Adrenal gland (tissue), 12 donors: Measurements from ENCODE around the gene CDC42. TPM values are rescaled to one million over a fixed set of nuclear protein-coding genes. Genes with fewer than 3 reads are reported as not detected.

Source experiments
- DNase-seq, 7 donors: peaks; one replicate each; pipeline ENCODE4 v3.0.0-alpha.2; 2019 to 2020
- H3K27ac ChIP-seq, 5 donors: fragments of 200-600 bp; sonication (generic) in 4 of 5; 1 replicate in 3 of 5; 2 replicates in 2 of 5; pipeline versions ENCODE4 v1.5.1 to v1.8.0; 2016 to 2020; ENCODE audit warnings: mild to moderate bottlenecking in 1 of 5
- H3K27me3 ChIP-seq: fragments of 200-600 bp; 2 replicates; pipeline ENCODE4 v1.8.0; 2021
- H3K36me3 ChIP-seq, 2 donors: fragments of 200-600 bp; replicated peaks in 1 of 2; 1 replicate in 1 of 2; 2 replicates in 1 of 2; pipeline versions ENCODE4 v1.5.1 to v1.8.0; 2018 to 2022
- H3K4me1 ChIP-seq, 2 donors: fragments of 200-600 bp; replicated peaks in 1 of 2; 1 replicate in 1 of 2; 2 replicates in 1 of 2; pipeline versions ENCODE4 v1.5.1 to v1.8.0; 2018 to 2021
- H3K4me3 ChIP-seq, 4 donors: fragments of 200-600 bp; sonication (generic) in 3 of 4; one replicate each; pipeline ENCODE4 v1.5.1; 2016 to 2018
- H3K9me3 ChIP-seq, 3 donors: fragments of 200-600 bp; sonication (generic) in 1 of 3; replicated peaks in 1 of 3; 1 replicate in 2 of 3; 2 replicates in 1 of 3; pipeline versions ENCODE4 v1.5.1 to v1.8.0; 2016 to 2021
- POLR2A ChIP-seq, 2 donors: fragments of 450-650 bp; IDR thresholded peaks; one replicate each; pipeline ENCODE4 v1.6.1; 2017; ENCODE audit warnings: antibody characterized with exemption in 2 of 2, mild to moderate bottlenecking in 2 of 2, moderate library complexity in 1 of 2
- WGBS, 4 donors: extraction: QIAGEN DNeasy Blood & Tissue Kit in 2 of 4; methylation state at CpG; one replicate each; pipeline versions ENCODE4 v1.1.5 to v1.1.7; 2013 to 2017; 5-methylcytosine and 5-hydroxymethylcytosine counted together
- intact Hi-C, 2 donors: fragments of 100-400 bp; cut with DNase I; formaldehyde crosslinking; loops; one replicate each; pipeline versions ENCODE4 v1.14.1 to v1.15.0; 2022 to 2023
- polyA plus RNA-seq, 3 donors: library from polyadenylated mRNA; stranded (reverse); fragments of 200-250 nt in 2 of 3; fragments of 350-450 nt in 1 of 3; fragmentation: Illumina TruSeq in 1 of 3; extraction: RNeasy Lipid Tissue Mini Kit (QIAGEN cat#74804) in 1 of 3; gene quantifications; one replicate each; pipeline ENCODE4 v1.2.3, GENCODE V29; 2013 to 2014
- total RNA-seq, 9 donors: library from RNA; depleted of rRNA in 4 of 9; stranded (reverse); fragments of >200 nt in 4 of 9; fragments of 120-200 nt in 1 of 9; fragmentation: NEBNext Ultra II Directional in 1 of 9; extraction: Animal tissue kit (Norgen Biotek cat#: 25700) in 1 of 9; gene quantifications; one replicate each; pipeline versions ENCODE4 v1.1.0 to v1.2.4, GENCODE V29; 2013 to 2023
- TF ChIP-seq, protein P1 (sequence below), 6 experiments: fragments of 450-650 bp in 4 of 6; fragments of 200-600 bp in 2 of 6; sonication (generic) in 1 of 6; IDR thresholded peaks; 1 replicate in 5 of 6; 2 replicates in 1 of 6; pipeline versions ENCODE4 v1.5.1 to v1.8.0; 2016 to 2021; ENCODE audit warnings: antibody characterized with exemption in 6 of 6, mild to moderate bottlenecking in 2 of 6, moderate library complexity in 1 of 6
- donor health status: healthy with polysubstance abuse.
- donor health status: Bipolar disorder and iron deficiency.
- donor health status: DM: yes; HTN: yes; CAD: no.
- donor health status: DM: no; HTN: no; CAD: no.
- donor health status: DM: no; HTN: no; CAD: no.
- donor health status: DM: yes; HTN: yes; CAD: no.

CDC42 gene
- total and polyA plus RNA-seq, 12 donors: 69.6 to 351 (median 215) TPM

- WGBS, 4 donors: 83 to 90% (median 87%) methylated on average over 6 of the region's 6 CpGs
- no peaks in the 10 kb centered on the region for H3K27me3 ChIP-seq
- peaks cover 5 to 25% of the 10 kb centered on the region in 2 donors for H3K4me1 ChIP-seq
- H3K4me3 ChIP-seq: no peak overlapping the region
- intact Hi-C loops: loop anchor here (5.0 to 10.0 kb wide), 2 partner anchors 170 to 307 kb away; no protein-coding TSS in a partner anchor
- no peaks in the 10 kb centered on the region for H3K9me3 ChIP-seq
- no peak overlapping the region for H3K27ac ChIP-seq
- H3K36me3 ChIP-seq: no peaks in the 10 kb centered on the region
- DNase-seq: no peak
- TF ChIP-seq POLR2A (IDR thresholded peaks at IDR 0.05): no peak
- TF ChIP-seq, protein P1, sequence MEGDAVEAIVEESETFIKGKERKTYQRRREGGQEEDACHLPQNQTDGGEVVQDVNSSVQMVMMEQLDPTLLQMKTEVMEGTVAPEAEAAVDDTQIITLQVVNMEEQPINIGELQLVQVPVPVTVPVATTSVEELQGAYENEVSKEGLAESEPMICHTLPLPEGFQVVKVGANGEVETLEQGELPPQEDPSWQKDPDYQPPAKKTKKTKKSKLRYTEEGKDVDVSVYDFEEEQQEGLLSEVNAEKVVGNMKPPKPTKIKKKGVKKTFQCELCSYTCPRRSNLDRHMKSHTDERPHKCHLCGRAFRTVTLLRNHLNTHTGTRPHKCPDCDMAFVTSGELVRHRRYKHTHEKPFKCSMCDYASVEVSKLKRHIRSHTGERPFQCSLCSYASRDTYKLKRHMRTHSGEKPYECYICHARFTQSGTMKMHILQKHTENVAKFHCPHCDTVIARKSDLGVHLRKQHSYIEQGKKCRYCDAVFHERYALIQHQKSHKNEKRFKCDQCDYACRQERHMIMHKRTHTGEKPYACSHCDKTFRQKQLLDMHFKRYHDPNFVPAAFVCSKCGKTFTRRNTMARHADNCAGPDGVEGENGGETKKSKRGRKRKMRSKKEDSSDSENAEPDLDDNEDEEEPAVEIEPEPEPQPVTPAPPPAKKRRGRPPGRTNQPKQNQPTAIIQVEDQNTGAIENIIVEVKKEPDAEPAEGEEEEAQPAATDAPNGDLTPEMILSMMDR (IDR thresholded peaks at IDR 0.05): no peak
Observed at GRCh38 chr1:22104865-22105437, 52.4 kb downstream of the CDC42 start.

GRCh38 chr1:22105611-22106207 lies 53.2 kb downstream of the CDC42 start:
- Histone ChIP-seq H3K36me3 (no peaks in the 10 kb centered on the region), H3K27ac (no peak overlapping the region), H3K4me3 (no peak overlapping the region), H3K9me3 (no peaks in the 10 kb centered on the region), H3K27me3 (no peaks in the 10 kb centered on the region), H3K4me1 (peaks cover 7 to 32% of the 10 kb centered on the region in 2 donors)
- DNase-seq: peak in 2 of 7 donors; percentile 57 to 61
- no peak for TF ChIP-seq POLR2A (IDR thresholded peaks at IDR 0.05)
- TF ChIP-seq, protein P1 (IDR thresholded peaks at IDR 0.05): peak; percentile 53 to 90 (median 84)
- intact Hi-C loops: loop anchor here (5.0 to 10.0 kb wide), 2 partner anchors 169 to 307 kb away; no protein-coding TSS in a partner anchor
- WGBS, 4 donors: 45 to 55% (median 49%) methylated on average over 5 of the region's 5 CpGs

DNA sequence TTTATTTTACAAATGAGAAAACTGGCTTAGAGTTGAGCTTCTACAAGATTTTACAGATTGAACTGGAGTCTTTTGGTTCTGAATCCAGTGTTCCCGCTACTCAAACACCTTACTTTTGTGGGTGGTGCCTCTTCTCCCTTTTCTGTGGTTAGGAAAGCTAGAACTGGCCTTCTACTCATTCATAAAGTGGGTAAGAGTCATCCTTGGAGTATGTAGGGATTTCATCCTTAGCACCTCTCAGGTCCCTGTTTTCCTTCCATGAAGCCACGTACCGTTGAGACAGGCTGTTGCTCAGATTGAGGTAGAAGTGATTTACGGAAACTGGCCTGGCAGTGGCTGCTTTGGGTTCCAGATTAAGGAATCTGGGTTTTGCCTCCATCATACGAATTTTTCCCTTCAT lies 54.6 kb downstream of the CDC42 start:
- H3K27me3 ChIP-seq: no peaks in the 10 kb centered on the region
- intact Hi-C loops: loop anchor here (5.0 to 10.0 kb wide), 2 partner anchors 168 to 305 kb away; no protein-coding TSS in a partner anchor
- H3K9me3 ChIP-seq: no peaks in the 10 kb centered on the region
- no peaks in the 10 kb centered on the region for H3K36me3 ChIP-seq
- peak in 1 of 7 donors; percentile 40 for DNase-seq
- H3K27ac ChIP-seq: no peak overlapping the region
- H3K4me3 ChIP-seq: no peak overlapping the region
- peaks cover 7 to 46% of the 10 kb centered on the region in 2 donors for H3K4me1 ChIP-seq
- TF ChIP-seq, protein P1 (IDR thresholded peaks at IDR 0.05): no peak
- TF ChIP-seq POLR2A (IDR thresholded peaks at IDR 0.05): no peak
- 90 to 94% (median 92%) methylated on average over 5 of the region's 5 CpGs for WGBS, 4 donors

GRCh38 chr1:22108339-22109105 lies 56.0 kb downstream of the CDC42 start:
- no peaks in the 10 kb centered on the region for H3K36me3 ChIP-seq
- H3K9me3 ChIP-seq: no peaks in the 10 kb centered on the region
- H3K27me3 ChIP-seq: no peaks in the 10 kb centered on the region
- WGBS, 4 donors: 45 to 67% (median 55%) methylated on average over 5 to 11 of the region's 11 CpGs
- TF ChIP-seq, protein P1 (IDR thresholded peaks at IDR 0.05): no peak
- no peak for TF ChIP-seq POLR2A (IDR thresholded peaks at IDR 0.05)
- no peak overlapping the region for H3K4me3 ChIP-seq
- peaks cover 7 to 46% of the 10 kb centered on the region in 2 donors for H3K4me1 ChIP-seq
- DNase-seq: peak in 4 of 7 donors; percentile 41 to 74 (median 48)
- intact Hi-C loops: loop anchor here (5.0 to 10.0 kb wide), 2 partner anchors 166 to 304 kb away; no protein-coding TSS in a partner anchor
- H3K27ac ChIP-seq: peak overlapping the region in 1 of 5 donors; percentile 54
